ENCODE measurements around the gene NAT10.
"Not testable (repeated sequence)": the region's sequence is repeated elsewhere in the genome, so short reads cannot be mapped to it uniquely, and the experiment has no call there.

NAT10 gene

GRCh38 chr11:34091825-34092224 is 13.6 kb upstream of the NAT10 start:
- H3K36me3 ChIP-seq (ENCODE audit: insufficient read depth, low read length), result peaks cover 97% of the 10 kb centered on the region
- no peaks in the 10 kb centered on the region; the same call in 1 of the 2 replicates for H3K79me2 ChIP-seq (ENCODE audit: insufficient read depth, low read length)
- no peaks in the 10 kb centered on the region for H3K9me2 ChIP-seq (ENCODE audit: low read depth, low read length)
- no peak overlapping the region for H2AFZ ChIP-seq (ENCODE audit: low read length)
- no peaks in the 10 kb centered on the region for H3F3A ChIP-seq (ENCODE audit: insufficient read depth, low read length)
- TF ChIP-seq, protein P1, sequence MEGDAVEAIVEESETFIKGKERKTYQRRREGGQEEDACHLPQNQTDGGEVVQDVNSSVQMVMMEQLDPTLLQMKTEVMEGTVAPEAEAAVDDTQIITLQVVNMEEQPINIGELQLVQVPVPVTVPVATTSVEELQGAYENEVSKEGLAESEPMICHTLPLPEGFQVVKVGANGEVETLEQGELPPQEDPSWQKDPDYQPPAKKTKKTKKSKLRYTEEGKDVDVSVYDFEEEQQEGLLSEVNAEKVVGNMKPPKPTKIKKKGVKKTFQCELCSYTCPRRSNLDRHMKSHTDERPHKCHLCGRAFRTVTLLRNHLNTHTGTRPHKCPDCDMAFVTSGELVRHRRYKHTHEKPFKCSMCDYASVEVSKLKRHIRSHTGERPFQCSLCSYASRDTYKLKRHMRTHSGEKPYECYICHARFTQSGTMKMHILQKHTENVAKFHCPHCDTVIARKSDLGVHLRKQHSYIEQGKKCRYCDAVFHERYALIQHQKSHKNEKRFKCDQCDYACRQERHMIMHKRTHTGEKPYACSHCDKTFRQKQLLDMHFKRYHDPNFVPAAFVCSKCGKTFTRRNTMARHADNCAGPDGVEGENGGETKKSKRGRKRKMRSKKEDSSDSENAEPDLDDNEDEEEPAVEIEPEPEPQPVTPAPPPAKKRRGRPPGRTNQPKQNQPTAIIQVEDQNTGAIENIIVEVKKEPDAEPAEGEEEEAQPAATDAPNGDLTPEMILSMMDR (IDR thresholded peaks at IDR 0.05; ENCODE audit: low read length), result no peak
- TF ChIP-seq EZH2 (IDR thresholded peaks at IDR 0.05; ENCODE audit: borderline replicate concordance, low read length), result no peak
- no peaks in the 10 kb centered on the region for H3K9me3 ChIP-seq (ENCODE audit: low read length)
- no peaks in the 10 kb centered on the region for H4K20me1 ChIP-seq (ENCODE audit: insufficient read depth, low read length)
- H3K9ac ChIP-seq (ENCODE audit: low read length), result no peak overlapping the region
- H3K4me2 ChIP-seq (ENCODE audit: low read length), result no peak overlapping the region
- no peak overlapping the region for H3K4me3 ChIP-seq (ENCODE audit: low read depth, low read length, poor library complexity, severe bottlenecking)
- no peaks in the 10 kb centered on the region for H3K4me1 ChIP-seq (ENCODE audit: insufficient read depth, low read length, severe bottlenecking)
- no peak overlapping the region for H3K27ac ChIP-seq (ENCODE audit: low read depth, low read length, poor library complexity, severe bottlenecking)
- no peaks in the 10 kb centered on the region for H3K27me3 ChIP-seq (ENCODE audit: insufficient read depth, low read length)

- H3K27me3 ChIP-seq (ENCODE audit: insufficient read depth, low read length); H3F3A ChIP-seq (ENCODE audit: insufficient read depth, low read length); H3K27ac ChIP-seq (ENCODE audit: low read depth, low read length, poor library complexity, severe bottlenecking); H3K79me2 ChIP-seq (ENCODE audit: insufficient read depth, low read length); H3K9me2 ChIP-seq (ENCODE audit: low read depth, low read length); H3K9ac ChIP-seq (ENCODE audit: low read length); H3K9me3 ChIP-seq (ENCODE audit: low read length); H4K20me1 ChIP-seq (ENCODE audit: insufficient read depth, low read length); H2AFZ ChIP-seq (ENCODE audit: low read length); H3K4me3 ChIP-seq (ENCODE audit: low read depth, low read length, poor library complexity, severe bottlenecking); H3K4me2 ChIP-seq (ENCODE audit: low read length); H3K4me1 ChIP-seq (ENCODE audit: insufficient read depth, low read length, severe bottlenecking): not testable (repeated sequence)
- peaks cover 99% of the 10 kb centered on the region for H3K36me3 ChIP-seq (ENCODE audit: insufficient read depth, low read length)
Observed at GRCh38 chr11:34094900-34095299, 10.5 kb upstream of the NAT10 start.

DNA sequence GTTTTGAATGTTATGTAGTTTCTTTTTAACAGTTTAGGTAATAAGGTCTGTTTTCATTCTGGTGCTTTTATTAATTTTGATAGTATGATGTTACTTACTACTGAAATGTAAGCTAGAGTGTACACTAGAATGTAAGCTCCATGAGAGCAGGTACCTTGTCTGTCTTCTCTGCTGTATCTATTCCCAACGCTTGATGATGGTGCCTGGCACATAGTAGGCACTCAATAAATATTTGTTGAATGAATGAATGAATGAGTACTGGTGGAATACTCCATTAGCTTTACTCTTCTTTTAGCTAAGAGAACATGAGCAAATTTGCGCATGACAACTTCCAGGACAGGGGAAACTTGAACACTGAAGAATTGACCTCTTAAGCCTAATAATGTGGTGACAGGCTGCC is 6.6 kb upstream of the NAT10 start:
- Histone ChIP-seq H3K9me2 (ENCODE audit: low read depth, low read length) (no peaks in the 10 kb centered on the region), H3K9ac (ENCODE audit: low read length) (no peak overlapping the region), H3K4me2 (ENCODE audit: low read length) (no peak overlapping the region), H3K9me3 (ENCODE audit: low read length) (no peaks in the 10 kb centered on the region), H2AFZ (ENCODE audit: low read length) (no peak overlapping the region), H3K4me3 (ENCODE audit: low read depth, low read length, poor library complexity, severe bottlenecking) (no peak overlapping the region), H3K36me3 (ENCODE audit: insufficient read depth, low read length) (peaks cover 82% of the 10 kb centered on the region), H3K79me2 (ENCODE audit: insufficient read depth, low read length) (no peaks in the 10 kb centered on the region), H3K4me1 (ENCODE audit: insufficient read depth, low read length, severe bottlenecking) (peaks cover 2% of the 10 kb centered on the region), H4K20me1 (ENCODE audit: insufficient read depth, low read length) (no peaks in the 10 kb centered on the region), H3F3A (ENCODE audit: insufficient read depth, low read length) (peaks cover 6% of the 10 kb centered on the region; the same call in 1 of the 2 replicates), H3K27me3 (ENCODE audit: insufficient read depth, low read length) (no peaks in the 10 kb centered on the region), H3K27ac (ENCODE audit: low read depth, low read length, poor library complexity, severe bottlenecking) (no peak overlapping the region)
- TF ChIP-seq, protein P1 (IDR thresholded peaks at IDR 0.05; ENCODE audit: low read length), result no peak
- TF ChIP-seq EZH2 (IDR thresholded peaks at IDR 0.05; ENCODE audit: borderline replicate concordance, low read length), result no peak

DNA sequence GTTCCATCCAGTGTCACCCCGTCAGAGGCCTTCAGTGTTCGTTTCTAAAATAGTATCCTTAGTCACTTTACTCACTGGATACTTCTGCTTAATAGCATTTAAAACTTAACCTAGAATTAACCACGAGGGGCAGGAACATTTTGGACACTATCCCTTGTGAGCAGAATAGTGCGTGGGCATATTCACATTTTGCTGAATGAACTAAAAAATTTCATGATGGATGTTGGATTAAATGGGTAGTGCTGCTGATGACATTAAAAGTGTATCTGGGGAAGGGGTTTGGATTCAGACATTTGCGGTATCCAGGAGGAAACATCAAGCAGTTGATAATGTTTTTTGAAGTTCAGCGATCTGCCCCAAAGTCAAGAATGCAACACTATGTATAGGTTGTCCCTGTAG is 750 bp upstream of the NAT10 start:
- no peak overlapping the region for H2AFZ ChIP-seq (ENCODE audit: low read length)
- no peaks in the 10 kb centered on the region for H3K27me3 ChIP-seq (ENCODE audit: insufficient read depth, low read length)
- peak overlapping the region; percentile 83 for H3K27ac ChIP-seq (ENCODE audit: low read depth, low read length, poor library complexity, severe bottlenecking)
- peaks cover 12% of the 10 kb centered on the region; the same call in 1 of the 2 replicates for H3F3A ChIP-seq (ENCODE audit: insufficient read depth, low read length)
- H3K9me3 ChIP-seq (ENCODE audit: low read length), result no peaks in the 10 kb centered on the region
- peaks cover 50% of the 10 kb centered on the region for H3K36me3 ChIP-seq (ENCODE audit: insufficient read depth, low read length)
- peak overlapping the region; percentile 74 for H3K4me3 ChIP-seq (ENCODE audit: low read depth, low read length, poor library complexity, severe bottlenecking)
- peak overlapping the region; percentile 89 for H3K9ac ChIP-seq (ENCODE audit: low read length)
- H3K9me2 ChIP-seq (ENCODE audit: low read depth, low read length), result no peaks in the 10 kb centered on the region
- H3K4me2 ChIP-seq (ENCODE audit: low read length), result peak overlapping the region; percentile 91
- peaks cover 27% of the 10 kb centered on the region for H3K79me2 ChIP-seq (ENCODE audit: insufficient read depth, low read length)
- H4K20me1 ChIP-seq (ENCODE audit: insufficient read depth, low read length), result no peaks in the 10 kb centered on the region
- no peak for TF ChIP-seq EZH2 (IDR thresholded peaks at IDR 0.05; ENCODE audit: borderline replicate concordance, low read length)
- TF ChIP-seq, protein P1 (IDR thresholded peaks at IDR 0.05; ENCODE audit: low read length), result no peak
- peaks cover 33% of the 10 kb centered on the region for H3K4me1 ChIP-seq (ENCODE audit: insufficient read depth, low read length, severe bottlenecking)
